OCI-M2 (cell line): ENCODE measurements around the gene OFD1.

Source experiments
- DNase-seq: peaks from one replicate; lab custom pipeline; 2025; ENCODE audit not compliant: unreplicated experiment; lab: John Stamatoyannopoulos, UW

Gene OFD1

GRCh38 chrX:13790206-13791131 is 55.9 kb downstream of the OFD1 start:
- DNase-seq, result no peak

- DNase-seq, result no peak
Observed at GRCh38 chrX:13791145-13791544, 56.6 kb downstream of the OFD1 start.

GRCh38 chrX:13791559-13791958 is 57.0 kb downstream of the OFD1 start:
- no peak for DNase-seq

GRCh38 chrX:13793897-13794296 is 59.3 kb downstream of the OFD1 start:
- DNase-seq, result no peak

GRCh38 chrX:13794417-13794816 is 59.9 kb downstream of the OFD1 start:
- DNase-seq, result no peak

- DNase-seq, result no peak
Observed at GRCh38 chrX:13797512-13797911, 63.0 kb downstream of the OFD1 start.

- no peak for DNase-seq
Observed at GRCh38 chrX:13798184-13798583, 63.6 kb downstream of the OFD1 start.

- DNase-seq, result no peak
Observed at GRCh38 chrX:13803116-13803515, 68.6 kb downstream of the OFD1 start.

GRCh38 chrX:13805241-13805640 is 70.7 kb downstream of the OFD1 start:
- DNase-seq, result no peak

GRCh38 chrX:13808293-13808692 is 73.7 kb downstream of the OFD1 start:
- DNase-seq, result no peak

- no peak for DNase-seq
Observed at GRCh38 chrX:13808865-13809264, 74.3 kb downstream of the OFD1 start.

GRCh38 chrX:13815664-13816063 is 81.1 kb downstream of the OFD1 start:
- DNase-seq, result no peak

GRCh38 chrX:13816176-13816575 is 81.6 kb downstream of the OFD1 start:
- no peak for DNase-seq

GRCh38 chrX:13816643-13817627 is 82.4 kb downstream of the OFD1 start, which contains the start of gene GPM6B:
Gene GPM6B (minus strand): TSS chrX:13817093. CDS start chrX:13816904, 189 bp downstream.
- no peak for DNase-seq
